HG03025 (cell line): ENCODE data around the gene PLPP2.

Experiments
- ATAC-seq: cut with Tn5 transposase; IDR thresholded peaks from one replicate; pipeline ENCODE4 v1.9.1; 2021; ENCODE audit warnings: mild to moderate bottlenecking, moderate library complexity; ENCODE audit not compliant: unreplicated experiment, low FRiP score

Gene PLPP2

GRCh38 chr19:291006-291521 is at the start of gene PLPP2:
Gene PLPP2, minus strand, starts transcription at chr19:291403. Its CDS starts 67 bp downstream, at chr19:291336.
- no peak for ATAC-seq

GRCh38 chr19:340620-341385 is 49.6 kb upstream of the PLPP2 start:
- ATAC-seq: no peak

- ATAC-seq: no peak
These were observed 48.2 kb upstream of the PLPP2 start for GRCh38 chr19:339262-339887.

GRCh38 chr19:338421-338820 is 47.2 kb upstream of the PLPP2 start:
- ATAC-seq: no peak

- ATAC-seq: no peak
These were observed 44.9 kb upstream of the PLPP2 start for GRCh38 chr19:336067-336614.

GRCh38 chr19:335486-336066 is 44.4 kb upstream of the PLPP2 start:
- ATAC-seq: no peak

GRCh38 chr19:335072-335471 is 43.9 kb upstream of the PLPP2 start:
- no peak for ATAC-seq

- ATAC-seq: no peak
These were observed 43.3 kb upstream of the PLPP2 start for GRCh38 chr19:334296-335071.

GRCh38 chr19:330503-330902 is 39.3 kb upstream of the PLPP2 start:
- ATAC-seq: no peak

- ATAC-seq: no peak
These were observed 38.7 kb upstream of the PLPP2 start for GRCh38 chr19:329876-330275.

GRCh38 chr19:328025-328505 is 36.9 kb upstream of the PLPP2 start:
- ATAC-seq: no peak

- no peak for ATAC-seq
These were observed 36.3 kb upstream of the PLPP2 start for GRCh38 chr19:327291-328024.

- ATAC-seq: no peak
These were observed 35.7 kb upstream of the PLPP2 start for GRCh38 chr19:326871-327270.

- ATAC-seq: no peak
These were observed 34.8 kb upstream of the PLPP2 start for GRCh38 chr19:325937-326565.

GRCh38 chr19:325173-325936 is 34.2 kb upstream of the PLPP2 start:
- no peak for ATAC-seq

- no peak for ATAC-seq
These were observed 33.5 kb upstream of the PLPP2 start for GRCh38 chr19:324716-325115.

- ATAC-seq: no peak
These were observed 31.4 kb upstream of the PLPP2 start for GRCh38 chr19:322616-323015.

GRCh38 chr19:318509-318774 is 27.2 kb upstream of the PLPP2 start:
- no peak for ATAC-seq
